Kidney (tissue), 14 donors: Measurements from ENCODE around the gene PEA15. TPM values are rescaled to one million over a fixed set of nuclear protein-coding genes. Genes with fewer than 3 reads are reported as not detected.

Experiments
- DNase-seq, 5 donors: peaks; one replicate each; pipeline ENCODE4 v3.0.0-alpha.2; 2013 to 2020
- FAIRE-seq: peaks from 2 replicates; lab custom pipeline; 2012; peaks lifted over from hg19 to GRCh38; lab: Jason Lieb, UNC
- H3K27ac ChIP-seq, 2 donors: one replicate each; pipeline ENCODE4 v1.7.0; 2013; ENCODE audit warnings: low read depth in 2 of 2, low read length in 2 of 2, inconsistent platforms in 1 of 2
- H3K27me3 ChIP-seq: one replicate; pipeline ENCODE4 v1.7.1; 2013; ENCODE audit warnings: low read length, inconsistent platforms; ENCODE audit not compliant: control insufficient read depth, insufficient read depth
- H3K36me3 ChIP-seq, 3 donors: one replicate each; pipeline versions ENCODE4 v1.7.0 to v1.7.1; 2013; ENCODE audit warnings: low read length in 3 of 3, control low read depth in 1 of 3, inconsistent platforms in 1 of 3; ENCODE audit not compliant: insufficient read depth in 3 of 3, control insufficient read depth in 2 of 3
- H3K4me1 ChIP-seq, 3 donors: one replicate each; pipeline versions ENCODE4 v1.7.0 to v1.7.1; 2013; ENCODE audit warnings: low read length in 3 of 3, inconsistent platforms in 1 of 3, low read depth in 1 of 3; ENCODE audit not compliant: control insufficient read depth in 2 of 3, insufficient read depth in 2 of 3
- H3K4me3 ChIP-seq, 3 donors: one replicate each; pipeline versions ENCODE4 v1.7.0 to v1.8.1; 2013; ENCODE audit warnings: low read length in 3 of 3, control low read depth in 1 of 3, inconsistent platforms in 1 of 3
- H3K9ac ChIP-seq, 3 donors: one replicate each; pipeline versions ENCODE4 v1.7.0 to v1.7.1; 2013; ENCODE audit warnings: low read length in 3 of 3, control low read depth in 1 of 3, inconsistent platforms in 1 of 3
- H3K9me3 ChIP-seq, 3 donors: one replicate each; pipeline versions ENCODE4 v1.7.0 to v1.7.1; 2013; ENCODE audit warnings: low read length in 3 of 3, control low read depth in 1 of 3, inconsistent platforms in 1 of 3; ENCODE audit not compliant: control insufficient read depth in 2 of 3, insufficient read depth in 1 of 3
- CTCF ChIP-seq: IDR thresholded peaks from 3 replicates; pipeline ENCODE4 v1.5.1; 2012; ENCODE audit warnings: mild to moderate bottlenecking, moderate library complexity, borderline replicate concordance; ENCODE audit not compliant: insufficient read depth; ENCODE audit errors: extremely low read depth
- intact Hi-C: fragments of 100-400 bp; cut with DNase I; formaldehyde crosslinking; loops from one replicate; pipeline ENCODE4 v1.11.1; 2022
- polyA plus RNA-seq: library from polyadenylated mRNA; stranded (reverse); fragments of 350-450 nt; fragmentation: Illumina TruSeq; extraction: RNeasy Lipid Tissue Mini Kit (QIAGEN cat#74804); gene quantifications from one replicate; pipeline ENCODE4 v1.2.3, GENCODE V29; 2014; ENCODE audit warnings: low read depth, low replicate concordance; ENCODE audit not compliant: insufficient read depth
- total RNA-seq: library from RNA; stranded (reverse); fragmentation: NEBNext Ultra II Directional; extraction: Animal tissue kit (Norgen Biotek cat#: 25700); gene quantifications from one replicate; pipeline ENCODE4 v1.2.1, GENCODE V29; 2021
- donor health status: control.
- donor health status: control.
- donor health status: control.
- donor health status: control.
- donor health status: control.
- donor health status: DM: yes; HTN: yes; CAD: no.
- donor health status: Normal renal cell carcinoma (clear cell type).

PEA15 gene
- total and polyA plus RNA-seq, 2 donors from 2014 or later: 112 to 143 TPM

GRCh38 chr1:160245434-160245833, 40.2 kb downstream of the PEA15 start:
- FAIRE-seq: no peak
- peaks cover 0 to 36% (median 19%) of the 10 kb centered on the region in 3 donors for H3K4me1 ChIP-seq
- H3K9ac ChIP-seq: no peak overlapping the region
- intact Hi-C loops: no loop called here
- no peak for DNase-seq
- H3K36me3 ChIP-seq: no peaks in the 10 kb centered on the region
- no peaks in the 10 kb centered on the region for H3K9me3 ChIP-seq
- no peaks in the 10 kb centered on the region for H3K27me3 ChIP-seq
- no peak for TF ChIP-seq CTCF
- no peak overlapping the region for H3K4me3 ChIP-seq
- H3K27ac ChIP-seq: peak overlapping the region in 1 of 2 donors; percentile 32

- peak overlapping the region in 1 of 3 donors; percentile 7 for H3K4me3 ChIP-seq
- peaks cover 0 to 50% (median 19%) of the 10 kb centered on the region in 3 donors for H3K4me1 ChIP-seq
- peak overlapping the region in 1 of 3 donors; percentile 49 for H3K9ac ChIP-seq
- FAIRE-seq (peak; percentile 98), DNase-seq (peak in 2 of 5 donors; percentile 6 to 53)
- TF ChIP-seq CTCF: no peak
- H3K36me3 ChIP-seq: no peaks in the 10 kb centered on the region
- no peaks in the 10 kb centered on the region for H3K9me3 ChIP-seq
- no peaks in the 10 kb centered on the region for H3K27me3 ChIP-seq
- intact Hi-C loops: no loop called here
- peak overlapping the region; percentile 30 to 85 for H3K27ac ChIP-seq
These were observed 41.9 kb downstream of the PEA15 start for GRCh38 chr1:160247053-160247452.

GRCh38 chr1:160251011-160251410, 45.8 kb downstream of the PEA15 start:
- TF ChIP-seq CTCF: no peak
- intact Hi-C loops: no loop called here
- peaks cover under 1 to 33% (median 4%) of the 10 kb centered on the region in 3 donors for H3K4me1 ChIP-seq
- no peak overlapping the region for H3K4me3 ChIP-seq
- H3K27ac ChIP-seq: no peak overlapping the region
- H3K27me3 ChIP-seq: no peaks in the 10 kb centered on the region
- no peaks in the 10 kb centered on the region for H3K9me3 ChIP-seq
- H3K36me3 ChIP-seq: no peaks in the 10 kb centered on the region
- H3K9ac ChIP-seq: no peak overlapping the region
- DNase-seq: peak in 2 of 5 donors; percentile 7 to 20
- FAIRE-seq: no peak
